Stimulated activated CD8-positive, alpha-beta memory T cell treated with anti-CD3 and anti-CD28 coated beads, Interleukin-15, amount 100 ng/mL, for 48 hours (primary cell): Measurements from ENCODE around the gene ABLIM2.

Experiments used
- DNase-seq, 2 donors: peaks; one replicate each; pipeline ENCODE4 v3.0.0-alpha.2; 2020; ENCODE audit warnings: low read depth in 2 of 2

The ABLIM2 gene

GRCh38 chr4:8047837-8048678 lies 110.6 kb downstream of the ABLIM2 start:
- DNase-seq, result no peak

- peak in 1 of 2 donors; percentile 21 for DNase-seq
Measured at GRCh38 chr4:8046925-8047541, 111.6 kb downstream of the ABLIM2 start.

GRCh38 chr4:8045909-8046308 lies 112.7 kb downstream of the ABLIM2 start:
- DNase-seq, result no peak

GRCh38 chr4:8044699-8045098 lies 113.9 kb downstream of the ABLIM2 start:
- no peak for DNase-seq

- DNase-seq, result no peak
Measured at GRCh38 chr4:8044244-8044643, 114.4 kb downstream of the ABLIM2 start.

- no peak for DNase-seq
Measured at GRCh38 chr4:8043596-8043995, 115.0 kb downstream of the ABLIM2 start.

GRCh38 chr4:8041868-8042267 lies 116.7 kb downstream of the ABLIM2 start:
- no peak for DNase-seq

GRCh38 chr4:8041172-8041571 lies 117.4 kb downstream of the ABLIM2 start:
- no peak for DNase-seq

- DNase-seq, result no peak
Measured at GRCh38 chr4:8040607-8041006, 118.0 kb downstream of the ABLIM2 start.

GRCh38 chr4:8039853-8040252 lies 118.8 kb downstream of the ABLIM2 start:
- DNase-seq, result no peak

GRCh38 chr4:8039290-8039689 lies 119.3 kb downstream of the ABLIM2 start:
- DNase-seq, result no peak

- no peak for DNase-seq
Measured at GRCh38 chr4:8038719-8039251, 119.8 kb downstream of the ABLIM2 start.

GRCh38 chr4:8038083-8038482 lies 120.5 kb downstream of the ABLIM2 start:
- no peak for DNase-seq

GRCh38 chr4:8037150-8037769 lies 121.4 kb downstream of the ABLIM2 start:
- DNase-seq, result no peak

- peak in 1 of 2 donors; percentile 10 for DNase-seq
Measured at GRCh38 chr4:8035371-8035780, 123.2 kb downstream of the ABLIM2 start.

- no peak for DNase-seq
Measured at GRCh38 chr4:8033829-8034528, 124.6 kb downstream of the ABLIM2 start.

- no peak for DNase-seq
Measured at GRCh38 chr4:8033067-8033755, 125.4 kb downstream of the ABLIM2 start.

- no peak for DNase-seq
Measured at GRCh38 chr4:8032381-8032780, 126.2 kb downstream of the ABLIM2 start.

GRCh38 chr4:8030121-8030781 lies 128.4 kb downstream of the ABLIM2 start:
- DNase-seq, result no peak

- no peak for DNase-seq
Measured at GRCh38 chr4:8029689-8030088, 128.9 kb downstream of the ABLIM2 start.
